ENCODE measurements around the gene LRRC53.

LRRC53 gene

GRCh38 chr1:74502858-74503257 is 9.6 kb downstream of the LRRC53 start:
- DNase-seq (ENCODE audit: low spot score), result no peak

- peak; percentile 18 for DNase-seq (ENCODE audit: low spot score)
Observed at GRCh38 chr1:74502432-74502831, 10.0 kb downstream of the LRRC53 start.

GRCh38 chr1:74498901-74499300 is 13.5 kb downstream of the LRRC53 start:
- no peak for DNase-seq (ENCODE audit: low spot score)

- no peak for DNase-seq (ENCODE audit: low spot score)
Observed at GRCh38 chr1:74496669-74497068, 15.7 kb downstream of the LRRC53 start.

- DNase-seq (ENCODE audit: low spot score), result no peak
Observed at GRCh38 chr1:74486036-74486435, 26.4 kb downstream of the LRRC53 start.

GRCh38 chr1:74485622-74486021 is 26.8 kb downstream of the LRRC53 start:
- DNase-seq (ENCODE audit: low spot score), result no peak

GRCh38 chr1:74481607-74482006 is 30.8 kb downstream of the LRRC53 start:
- DNase-seq (ENCODE audit: low spot score), result no peak

- DNase-seq (ENCODE audit: low spot score), result no peak
Observed at GRCh38 chr1:74480068-74480467, 32.3 kb downstream of the LRRC53 start.

- DNase-seq (ENCODE audit: low spot score), result no peak
Observed at GRCh38 chr1:74478979-74479378, 33.4 kb downstream of the LRRC53 start.

- no peak for DNase-seq (ENCODE audit: low spot score)
Observed at GRCh38 chr1:74474585-74474984, 37.8 kb downstream of the LRRC53 start.

- no peak for DNase-seq (ENCODE audit: low spot score)
Observed at GRCh38 chr1:74471470-74471869, 40.9 kb downstream of the LRRC53 start.

GRCh38 chr1:74470936-74471335 is 41.5 kb downstream of the LRRC53 start:
- DNase-seq (ENCODE audit: low spot score), result no peak

GRCh38 chr1:74470251-74470650 is 42.2 kb downstream of the LRRC53 start:
- DNase-seq (ENCODE audit: low spot score), result no peak

GRCh38 chr1:74468982-74469603 is 43.3 kb downstream of the LRRC53 start:
- DNase-seq (ENCODE audit: low spot score), result peak; percentile 30

GRCh38 chr1:74467786-74468377 is 44.5 kb downstream of the LRRC53 start:
- no peak for DNase-seq (ENCODE audit: low spot score)

GRCh38 chr1:74465193-74465681 is 47.2 kb downstream of the LRRC53 start:
- DNase-seq (ENCODE audit: low spot score), result no peak

- DNase-seq (ENCODE audit: low spot score), result no peak
Observed at GRCh38 chr1:74464037-74464436, 48.4 kb downstream of the LRRC53 start.

- DNase-seq (ENCODE audit: low spot score), result no peak
Observed at GRCh38 chr1:74463333-74463988, 49.0 kb downstream of the LRRC53 start.

- DNase-seq (ENCODE audit: low spot score), result no peak
Observed at GRCh38 chr1:74457253-74457652, 55.2 kb downstream of the LRRC53 start.

- no peak for DNase-seq (ENCODE audit: low spot score)
Observed at GRCh38 chr1:74455390-74455789, 57.0 kb downstream of the LRRC53 start.

- no peak for DNase-seq (ENCODE audit: low spot score)
Observed at GRCh38 chr1:74453277-74453676, 59.1 kb downstream of the LRRC53 start.

- no peak for DNase-seq (ENCODE audit: low spot score)
Observed at GRCh38 chr1:74452035-74452434, 60.4 kb downstream of the LRRC53 start.

GRCh38 chr1:74437035-74437434 is 75.4 kb downstream of the LRRC53 start:
- DNase-seq (ENCODE audit: low spot score), result no peak
